Metanephros (tissue), 1 donor: ENCODE results near the gene CPXM2. TPM values are rescaled to one million over a fixed set of nuclear protein-coding genes. Genes with fewer than 3 reads are reported as not detected.

Experiments used
- total RNA-seq: library from RNA; depleted of rRNA; stranded (reverse); fragments of >200 nt; gene quantifications from one replicate; pipeline ENCODE4 v1.2.3, GENCODE V29; 2014

Gene CPXM2
- 9.5 TPM for total RNA-seq

GRCh38 chr10:123891144-123892071, at the start of gene CPXM2:
TSS of gene CPXM2 (minus strand) at chr10:123891807. CDS start at chr10:123891659, 148 bp downstream.

Other genes starting within 250 kb of the CPXM2 start
- gene GPR26, start 225.5 kb downstream of the CPXM2 start, total RNA-seq, result not detected
- gene CHST15, start 201.8 kb upstream of the CPXM2 start, total RNA-seq, result 30.2 TPM